ENCODE data around the gene SORCS2. TPM values are rescaled to one million over a fixed set of nuclear protein-coding genes. Genes with fewer than 3 reads are reported as not detected.

The SORCS2 gene
- total and polyA plus RNA-seq, 8 donors, result 4.6 to 9.7 (median 7.2) TPM

DNA sequence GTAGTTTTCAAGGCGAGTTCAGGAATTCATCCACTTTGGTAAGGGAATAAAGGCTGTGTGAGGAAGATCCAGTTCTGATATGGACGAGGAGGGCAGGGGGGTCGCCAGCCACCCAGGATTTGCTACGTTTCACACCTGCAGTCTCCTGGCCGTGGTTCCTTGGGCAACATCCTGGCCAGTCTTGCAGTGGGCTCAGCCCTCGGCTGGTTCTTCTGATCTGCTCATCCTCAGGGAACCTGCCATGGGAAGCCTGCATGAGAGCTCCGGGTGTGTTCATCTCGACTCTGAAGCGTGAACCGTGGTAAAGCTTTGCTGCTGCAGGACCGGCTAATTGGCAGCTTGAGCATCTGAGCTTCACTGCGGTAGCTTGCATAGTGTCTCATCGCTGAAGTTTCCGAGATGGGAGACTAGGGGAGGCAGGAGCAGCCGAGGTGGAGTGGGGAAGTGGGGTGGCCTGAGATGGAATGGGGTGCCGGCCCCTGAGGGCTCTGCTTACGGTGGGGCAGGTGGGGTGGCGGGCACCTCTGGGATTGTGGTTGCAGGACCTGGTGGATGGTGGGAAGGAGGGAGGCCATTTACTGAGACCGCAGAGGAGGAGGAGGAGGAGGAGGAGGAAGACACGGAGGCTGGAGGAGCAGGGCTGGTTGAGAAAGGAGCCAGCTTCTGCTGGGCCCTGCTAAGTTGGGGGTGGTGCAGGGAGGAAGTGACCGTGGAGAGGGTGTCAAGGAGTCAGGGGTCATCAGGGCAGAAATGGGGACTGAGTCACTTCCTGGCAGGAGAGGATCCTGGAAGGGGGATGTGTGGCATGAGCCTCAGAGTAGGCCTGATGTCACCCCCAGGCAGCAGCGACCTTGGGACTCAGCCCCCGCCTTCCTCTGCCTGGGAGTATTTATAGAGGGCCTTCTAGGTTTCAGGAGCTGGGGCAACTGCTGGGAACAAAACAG, 455.5 kb downstream of the SORCS2 start:
- ATAC-seq (peak; percentile 71), DNase-seq (peak in 2 of 4 donors; percentile 77 to 83)
- Histone ChIP-seq H3K9me3 (peaks cover 0 to 6% of the 10 kb centered on the region in 2 donors), H3K4me1 (peaks cover 4 to 77% of the 10 kb centered on the region in 2 donors), H3K27me3 (peaks cover 0 to 12% of the 10 kb centered on the region in 2 donors), H3K4me3 (no peak overlapping the region), H3K27ac (peak overlapping the region in 1 of 2 donors; percentile 87), H3K36me3 (no peaks in the 10 kb centered on the region)
- intact Hi-C loops (cut with DNase I), result no loop called here
- no peak for TF ChIP-seq CTCF (IDR thresholded peaks at IDR 0.05)

GRCh38 chr4:7648544-7649395, 456.4 kb downstream of the SORCS2 start:
- no peak overlapping the region for H3K4me3 ChIP-seq
- H3K27ac ChIP-seq, result peak overlapping the region in 1 of 2 donors; percentile 87
- H3K4me1 ChIP-seq, result peaks cover 4 to 85% of the 10 kb centered on the region in 2 donors
- ATAC-seq (no peak), DNase-seq (no peak)
- H3K9me3 ChIP-seq, result peaks cover 0 to 6% of the 10 kb centered on the region in 2 donors
- intact Hi-C loops (cut with DNase I), result no loop called here
- H3K27me3 ChIP-seq, result peaks cover 0 to 9% of the 10 kb centered on the region in 2 donors
- H3K36me3 ChIP-seq, result no peaks in the 10 kb centered on the region
- TF ChIP-seq CTCF (IDR thresholded peaks at IDR 0.05), result no peak

- peaks cover 4 to 91% of the 10 kb centered on the region in 2 donors for H3K4me1 ChIP-seq
- peaks cover 0 to 4% of the 10 kb centered on the region in 2 donors for H3K9me3 ChIP-seq
- peak overlapping the region in 1 of 2 donors; percentile 87 for H3K27ac ChIP-seq
- no peak for ATAC-seq
- DNase-seq, result no peak
- H3K27me3 ChIP-seq, result peaks cover 0 to 14% of the 10 kb centered on the region in 2 donors
- TF ChIP-seq CTCF (IDR thresholded peaks at IDR 0.05), result no peak
- no peaks in the 10 kb centered on the region for H3K36me3 ChIP-seq
- H3K4me3 ChIP-seq, result no peak overlapping the region
- intact Hi-C loops (cut with DNase I), result no loop called here
Measured at GRCh38 chr4:7649411-7649740, 457.0 kb downstream of the SORCS2 start.

- intact Hi-C loops (cut with DNase I), result no loop called here
- ATAC-seq (peak; percentile 37), DNase-seq (peak in 1 of 4 donors; percentile 53)
- H3K4me3 ChIP-seq, result no peak overlapping the region
- H3K4me1 ChIP-seq, result peaks cover 4 to 92% of the 10 kb centered on the region in 2 donors
- H3K27me3 ChIP-seq, result peaks cover 0 to 20% of the 10 kb centered on the region in 2 donors
- no peak for TF ChIP-seq CTCF (IDR thresholded peaks at IDR 0.05)
- H3K27ac ChIP-seq, result peak overlapping the region in 1 of 2 donors; percentile 87
- no peaks in the 10 kb centered on the region for H3K36me3 ChIP-seq
- H3K9me3 ChIP-seq, result no peaks in the 10 kb centered on the region
Measured at GRCh38 chr4:7649741-7650531, 457.6 kb downstream of the SORCS2 start.

Data from left lung (tissue), 10 donors.